NCI-H2171 (cell line): ENCODE data around the gene ICA1.

Source experiments
- DNase-seq: peaks from one replicate; lab custom pipeline; 2025; lab: John Stamatoyannopoulos, UW

Gene ICA1

DNA sequence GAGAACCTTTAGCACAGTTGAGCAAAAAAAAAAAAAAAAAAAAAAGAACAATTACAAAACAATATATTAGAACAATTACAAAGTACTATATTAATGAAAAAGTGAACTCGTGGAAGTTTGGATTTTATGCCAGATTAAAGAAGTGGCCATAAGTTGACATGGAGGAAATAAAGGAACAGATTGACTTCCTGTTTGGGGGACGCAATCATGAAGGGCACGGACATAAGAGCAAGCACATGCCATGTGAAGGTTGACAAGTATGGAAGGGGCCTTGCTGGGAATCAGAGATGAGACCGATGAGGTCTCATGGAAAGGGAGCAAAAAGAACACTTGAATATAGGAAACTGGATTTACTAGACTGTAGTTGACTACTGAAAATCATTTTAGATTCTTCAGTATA is 61.7 kb downstream of the ICA1 start:
- no peak for DNase-seq

DNA sequence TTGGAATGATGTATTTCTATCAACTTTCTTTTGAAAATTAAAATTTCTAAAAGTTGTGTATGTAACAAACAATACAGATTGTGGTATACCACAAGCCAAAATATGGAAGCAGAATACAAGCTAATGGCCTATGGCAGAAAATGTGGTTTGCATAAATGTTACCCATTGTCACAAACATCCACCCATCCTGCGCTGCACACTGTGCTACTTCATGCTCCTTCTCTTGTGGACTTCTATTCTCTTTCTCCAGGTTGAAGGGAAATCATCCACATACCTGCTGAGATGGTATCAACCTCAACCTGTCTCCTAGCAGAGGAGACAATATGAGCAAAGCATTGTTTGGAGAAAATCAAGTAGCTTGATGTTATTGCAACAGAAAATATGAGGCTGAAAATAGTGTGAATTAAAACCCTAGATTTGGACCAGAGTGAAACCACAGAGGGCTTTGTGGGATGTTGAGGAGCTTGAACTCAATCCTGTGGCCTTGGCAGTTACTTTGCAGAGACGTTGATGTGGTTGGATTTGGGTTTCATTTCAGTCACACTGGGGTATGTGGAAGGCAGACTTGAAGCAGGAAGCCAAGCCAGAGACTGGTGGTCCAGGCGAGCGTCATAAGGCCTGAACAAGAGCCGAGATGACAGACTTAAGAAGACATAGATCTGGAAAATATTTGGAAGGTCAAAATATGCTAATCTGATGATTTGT is 63.8 kb downstream of the ICA1 start:
- no peak for DNase-seq

DNA sequence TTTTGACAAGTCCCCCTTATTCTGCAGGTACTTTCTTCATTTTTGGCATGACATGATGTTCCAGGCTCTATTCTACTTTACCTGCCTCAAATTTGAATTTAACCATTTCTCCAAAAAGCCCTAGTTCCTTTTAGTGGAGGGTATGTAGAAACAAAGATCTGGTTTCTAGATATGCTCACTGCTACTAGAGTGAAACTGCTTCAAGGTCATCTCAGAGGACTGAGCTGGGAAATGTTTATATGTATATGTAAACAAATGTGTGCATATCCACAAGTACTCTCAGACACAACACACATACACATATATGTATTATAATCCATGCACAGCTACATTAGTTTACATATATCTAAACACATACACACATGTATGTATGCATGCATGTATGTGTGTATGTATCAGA is 69.1 kb downstream of the ICA1 start:
- no peak for DNase-seq

DNA sequence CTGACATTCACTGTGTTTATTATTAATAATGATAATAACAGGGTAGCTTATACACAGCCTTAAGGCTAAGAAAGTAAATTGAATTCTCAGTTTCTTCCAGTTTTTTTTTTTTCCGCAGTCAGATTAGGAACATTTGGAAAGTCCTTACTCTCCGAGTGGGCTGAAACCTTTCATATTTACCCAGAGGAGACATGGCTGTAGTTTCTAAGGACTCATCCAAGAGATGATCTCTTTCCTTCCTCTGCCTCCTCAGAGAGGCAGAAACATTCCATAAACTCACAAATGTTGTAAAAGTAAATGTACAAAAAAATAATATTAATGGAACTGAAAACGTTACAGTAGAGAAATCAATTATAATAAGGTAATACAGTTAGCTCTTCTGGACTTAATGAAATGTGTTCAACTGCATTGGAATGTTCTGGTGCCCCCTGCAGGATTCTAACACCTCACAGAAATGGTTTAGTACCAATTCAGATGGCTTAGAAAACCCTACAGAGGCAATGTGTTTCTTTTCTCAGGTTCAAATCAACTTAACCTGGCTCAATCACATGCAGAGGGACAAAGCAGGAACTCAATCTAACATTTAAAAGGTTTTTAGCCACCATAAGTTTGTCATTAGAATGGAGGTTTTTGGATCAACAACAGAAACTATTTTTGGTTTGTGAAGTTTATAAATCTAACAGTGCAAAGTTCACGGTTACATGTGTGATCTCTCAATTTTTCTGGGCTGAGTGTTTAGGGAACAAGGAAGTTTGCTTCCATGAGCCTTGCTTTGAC is 71.7 kb downstream of the ICA1 start:
- no peak for DNase-seq

DNA sequence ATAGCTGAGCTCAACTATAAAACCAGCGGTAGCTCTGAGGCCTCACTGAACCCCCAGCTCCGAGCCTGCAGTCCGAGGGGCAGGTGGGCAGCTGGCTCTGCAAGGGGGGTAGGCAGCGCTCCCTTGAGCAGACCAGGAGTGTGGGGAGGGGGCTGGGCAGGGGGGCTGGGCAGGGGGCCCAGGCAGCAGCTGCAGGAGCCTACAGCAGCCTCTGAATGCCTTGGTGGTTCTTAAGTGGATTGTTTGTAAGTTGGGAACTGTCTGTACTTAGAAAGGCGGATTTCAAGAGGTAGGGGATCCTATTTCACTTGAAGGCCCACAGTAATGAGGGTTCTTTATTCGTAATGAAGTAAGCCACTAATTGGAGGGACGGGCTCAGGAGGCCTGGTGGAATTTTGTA is 72.3 kb downstream of the ICA1 start:
- DNase-seq: no peak

DNA sequence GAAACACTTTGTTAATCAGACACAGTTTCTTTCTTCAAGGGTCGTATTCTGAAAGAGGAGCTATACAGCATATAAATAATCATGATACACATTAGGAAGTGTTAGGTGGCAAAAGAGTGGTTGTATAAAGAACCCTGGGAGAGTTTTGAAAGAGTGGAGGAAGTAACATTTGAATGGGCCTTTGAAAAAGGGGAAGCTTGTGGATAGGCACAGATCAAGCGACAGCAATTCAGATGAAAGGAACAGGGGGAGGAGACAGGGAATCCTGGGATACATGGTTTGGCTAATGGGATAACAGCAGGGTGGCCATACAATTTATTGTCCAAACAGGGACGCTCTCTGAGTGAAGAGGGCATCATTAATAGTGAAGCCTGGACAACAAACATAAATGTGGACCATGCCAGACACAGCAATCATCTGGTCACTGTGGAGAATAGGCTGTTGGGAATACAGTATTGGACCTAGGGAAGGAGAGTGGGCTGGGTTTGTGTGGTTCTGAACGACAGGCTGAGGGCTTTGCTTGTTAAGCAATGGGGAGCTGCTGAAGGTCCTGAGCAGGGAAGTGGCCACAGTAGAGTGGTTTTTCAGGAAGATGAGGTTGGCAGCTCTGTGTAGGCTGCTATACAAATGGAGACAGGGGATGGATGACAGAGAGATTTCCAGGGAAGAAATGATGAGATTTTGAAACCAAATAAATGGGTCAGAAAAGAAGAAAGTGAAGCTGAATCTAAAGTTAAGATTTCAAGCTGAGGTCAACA is 75.9 kb downstream of the ICA1 start:
- no peak for DNase-seq

DNA sequence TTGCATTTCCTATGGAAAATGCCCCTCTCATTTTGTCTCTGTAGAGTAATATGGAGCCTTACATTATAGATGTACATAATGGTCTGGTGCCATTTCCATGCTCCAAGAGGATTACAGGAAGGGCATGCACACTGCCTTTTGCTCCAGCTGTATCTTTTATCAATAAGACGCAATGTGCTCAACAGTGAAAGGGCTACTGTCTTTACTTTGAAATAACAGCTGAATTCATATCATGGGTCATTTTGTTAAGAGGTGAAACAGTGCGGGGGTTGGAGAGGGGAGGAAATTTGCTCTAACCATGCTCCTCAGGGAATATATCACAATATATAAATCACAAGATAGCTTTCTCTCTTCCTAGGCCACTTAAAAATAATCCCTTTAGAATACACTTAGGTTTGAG is 77.7 kb downstream of the ICA1 start:
- DNase-seq: no peak

DNA sequence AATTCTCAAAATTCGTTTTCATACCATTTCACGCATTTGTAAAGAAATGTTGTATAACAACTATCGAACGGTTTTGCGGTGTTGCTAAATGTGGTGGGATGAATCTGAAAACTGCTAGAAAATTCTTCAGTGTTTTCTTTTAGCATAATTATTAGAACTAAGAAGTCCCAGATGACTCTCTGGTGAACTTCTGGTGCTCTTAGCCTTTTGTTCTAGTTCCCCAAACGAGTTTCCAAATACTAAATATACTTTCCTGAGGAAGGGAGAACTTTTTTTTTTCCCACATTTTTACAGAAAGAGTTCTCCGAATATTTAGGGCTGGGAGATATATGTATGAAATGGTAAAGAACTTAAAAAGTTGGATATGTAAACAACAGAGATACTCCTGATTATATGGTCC is 82.5 kb downstream of the ICA1 start:
- DNase-seq: no peak

DNA sequence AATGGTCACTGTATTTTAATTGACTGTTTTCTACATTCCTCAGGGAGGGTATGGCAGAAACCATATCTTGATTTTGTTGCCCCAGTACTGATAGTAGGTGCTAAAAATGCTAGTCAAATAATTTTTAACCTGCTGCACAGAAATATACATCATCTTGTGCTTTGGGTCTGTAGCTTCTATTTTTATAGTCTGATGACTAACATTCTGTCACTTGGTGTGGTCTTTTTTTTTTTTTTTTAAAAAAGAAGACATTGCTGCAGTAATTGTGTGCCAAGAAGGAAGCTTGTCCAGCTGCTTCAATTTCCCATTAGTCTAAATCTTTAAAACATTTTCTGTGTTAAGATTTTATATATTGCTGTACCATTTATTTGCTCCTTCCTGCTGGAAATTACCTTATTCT is 83.6 kb downstream of the ICA1 start:
- DNase-seq: no peak

DNA sequence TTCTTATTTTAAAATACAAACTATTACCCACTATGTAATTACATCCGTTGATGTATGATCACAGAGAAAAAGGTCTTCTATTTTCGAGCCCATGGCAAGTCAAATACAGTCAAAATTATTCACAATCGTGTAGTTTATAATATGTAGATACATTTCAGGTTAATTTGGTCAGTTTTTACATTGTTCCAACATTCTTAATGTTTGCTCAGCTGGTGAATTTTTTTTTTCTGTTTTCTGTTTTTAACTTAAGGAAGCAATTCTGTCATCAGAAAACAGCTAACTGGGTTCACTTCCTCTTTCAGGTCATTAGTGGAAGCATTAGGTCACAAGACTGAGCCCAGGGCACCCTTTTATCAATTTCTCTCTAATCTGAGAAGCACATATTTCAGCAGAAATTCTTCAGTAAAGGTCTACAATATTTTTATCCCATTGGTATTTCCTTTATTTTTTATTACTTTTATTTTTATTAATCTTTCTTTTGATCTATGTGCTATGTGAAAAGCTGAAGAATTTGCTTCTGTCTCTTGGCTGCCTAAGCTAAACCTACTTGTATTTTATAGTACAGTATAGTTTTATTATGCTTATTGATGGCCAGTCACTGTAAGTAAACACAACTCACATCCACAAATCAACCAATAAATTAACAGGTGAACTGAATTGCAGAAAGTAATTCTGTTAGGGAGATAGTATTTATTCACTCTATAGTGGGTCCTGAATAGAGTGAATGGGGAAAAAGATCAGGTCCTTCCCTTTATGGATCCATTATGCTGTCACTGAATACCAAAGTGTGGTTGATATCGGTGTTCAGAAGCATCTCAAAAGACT is 84.6 kb downstream of the ICA1 start:
- no peak for DNase-seq

DNA sequence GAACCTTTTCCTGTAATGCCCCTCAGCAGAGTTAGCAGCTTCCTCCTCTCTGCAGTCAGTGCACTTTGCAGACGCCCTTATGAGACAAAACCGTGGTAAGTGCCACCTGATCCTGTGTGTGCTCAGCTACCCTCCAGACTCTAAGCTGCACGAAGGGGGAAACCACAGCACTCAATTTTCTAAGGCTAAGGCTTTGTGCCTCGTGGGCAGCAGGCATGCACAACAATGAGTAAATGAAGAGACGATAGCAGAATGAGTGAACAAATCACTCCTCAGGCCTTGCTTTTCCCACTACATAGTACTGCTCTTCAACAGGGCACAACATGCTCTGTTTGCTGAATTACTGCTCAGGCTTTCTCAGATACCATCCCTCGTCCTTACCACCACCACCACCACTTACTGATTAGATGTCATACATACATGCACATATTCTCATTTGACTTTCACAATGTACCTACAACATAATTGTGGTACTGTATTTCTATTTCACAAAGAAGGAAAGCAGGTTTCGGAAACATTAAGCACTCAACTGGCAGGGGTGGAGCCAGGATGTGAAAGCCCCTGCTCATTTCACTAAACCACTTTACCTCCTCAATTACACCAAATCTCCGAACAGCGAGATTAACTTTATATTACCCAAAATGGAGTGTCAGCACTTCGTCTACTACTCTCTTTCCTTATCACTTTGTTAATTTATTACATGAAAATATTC is 85.4 kb downstream of the ICA1 start:
- DNase-seq: no peak

DNA sequence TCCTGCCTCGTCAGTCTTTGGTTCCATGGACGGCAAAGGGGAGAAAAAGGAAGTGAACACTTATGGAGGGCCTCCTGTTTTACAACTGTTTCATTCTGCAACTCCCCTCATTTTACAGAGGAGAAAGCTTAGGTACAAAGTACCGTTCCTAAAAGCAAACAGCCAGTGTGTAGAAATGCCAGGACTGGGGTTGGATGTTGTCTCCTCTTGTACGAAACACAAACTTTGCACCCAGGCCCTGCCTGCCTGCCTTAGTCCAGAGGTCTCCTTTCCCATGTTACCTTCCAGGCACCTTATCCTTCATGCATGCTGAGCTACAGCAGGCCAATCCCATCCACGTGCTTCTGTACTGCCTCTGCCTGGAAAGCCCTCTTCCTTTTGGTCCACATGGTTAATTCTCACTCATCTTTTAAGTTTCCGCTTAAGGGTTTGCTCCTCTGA is 86.0 kb downstream of the ICA1 start:
- DNase-seq: no peak

DNA sequence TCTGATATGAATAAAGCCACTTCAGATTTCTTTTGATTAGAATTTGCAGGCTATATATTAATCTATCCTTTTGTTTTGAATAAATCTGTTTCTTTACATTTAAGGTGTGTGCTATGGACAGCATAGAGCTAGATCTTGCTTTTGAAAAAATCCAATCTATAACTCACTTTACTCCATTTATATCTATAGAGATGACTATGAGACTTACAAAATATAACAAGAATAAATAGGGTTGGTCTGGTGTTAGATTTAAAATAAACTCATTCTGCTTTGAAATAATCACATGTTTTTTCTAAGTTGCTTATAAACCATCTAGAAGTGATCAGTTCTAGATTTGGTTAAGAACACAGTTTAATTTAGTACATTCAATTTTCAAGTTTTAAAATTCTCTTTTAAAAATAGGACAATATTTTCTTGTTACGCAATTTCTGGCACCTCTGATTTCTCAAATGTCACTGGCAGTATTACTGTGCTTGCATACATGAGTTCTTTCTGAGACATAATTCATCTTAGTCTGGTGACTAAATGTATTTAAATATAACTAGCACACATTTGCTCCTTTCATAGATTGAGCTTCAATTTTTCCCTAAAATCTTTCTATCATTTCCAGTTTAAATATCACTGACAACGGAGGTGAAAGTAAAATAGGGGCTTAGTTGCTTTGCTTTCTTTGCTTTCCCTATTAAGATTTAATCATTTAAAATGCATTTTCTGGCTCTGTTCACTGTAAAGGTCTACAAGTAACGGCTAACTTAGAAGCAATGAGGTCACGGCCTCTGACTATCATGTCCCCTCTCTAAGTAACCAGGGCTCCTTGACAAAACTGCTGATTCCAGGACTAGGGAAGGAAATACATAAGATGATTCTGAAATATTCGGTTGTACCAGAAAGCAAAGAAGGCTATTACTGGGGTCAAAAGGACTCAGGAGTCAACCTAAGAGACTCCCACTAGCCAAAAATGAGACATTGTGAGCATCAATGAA is 89.3 kb downstream of the ICA1 start:
- DNase-seq: no peak

DNA sequence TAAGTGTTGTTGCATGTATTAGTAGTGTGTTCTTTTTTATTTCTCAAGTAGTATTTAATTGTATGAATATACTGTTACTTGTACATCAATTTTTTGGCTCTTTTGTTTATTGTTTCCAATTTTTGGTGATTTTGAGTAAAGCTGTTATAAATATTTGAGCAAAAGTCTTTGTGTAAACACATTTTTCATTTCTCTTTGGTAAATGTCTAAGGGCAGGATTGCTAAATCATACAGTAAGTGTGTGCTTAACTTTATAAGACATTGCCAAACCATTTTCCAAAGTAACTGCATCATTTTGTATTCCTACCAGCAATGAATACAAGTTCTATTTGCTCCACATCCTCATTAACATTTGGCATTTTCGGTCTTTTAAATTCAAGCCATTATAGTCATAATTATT is 92.8 kb downstream of the ICA1 start:
- DNase-seq: no peak

DNA sequence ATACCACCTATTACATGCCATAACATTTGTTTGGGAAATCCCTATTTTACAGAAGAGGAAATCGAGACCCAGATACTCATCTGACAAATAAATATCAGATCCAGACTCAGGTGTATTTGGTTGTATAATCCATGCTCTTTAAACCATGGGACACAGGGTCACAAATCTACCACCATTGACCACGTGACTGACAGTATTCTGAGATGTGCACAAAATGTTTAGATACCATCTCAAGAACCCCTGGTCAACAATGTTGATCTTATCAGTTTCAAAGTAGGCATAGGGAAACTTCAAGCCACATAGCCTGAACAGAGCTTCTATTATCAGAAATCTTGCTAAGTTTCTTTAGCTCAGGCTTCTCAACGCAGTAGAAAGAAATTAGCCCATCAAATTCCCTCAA is 93.6 kb downstream of the ICA1 start:
- no peak for DNase-seq

DNA sequence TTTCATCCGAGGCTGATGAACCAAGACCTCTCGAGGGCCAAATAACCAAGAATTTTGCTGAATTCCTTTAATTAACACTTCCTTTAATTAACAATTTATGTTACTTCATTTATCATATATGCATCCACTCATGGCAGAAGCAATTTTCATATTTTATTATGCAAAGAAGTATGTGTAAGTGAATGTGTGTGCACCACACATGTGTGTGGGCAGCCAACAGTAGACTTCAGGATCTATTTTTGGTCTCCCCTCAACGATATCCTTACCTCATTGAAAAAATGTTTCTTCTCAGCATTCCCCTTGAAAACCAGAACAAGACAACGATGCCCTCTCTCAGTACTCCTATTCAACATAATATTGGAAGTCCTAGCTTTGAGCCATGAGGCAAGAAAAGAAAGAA is 96.8 kb downstream of the ICA1 start:
- no peak for DNase-seq

DNA sequence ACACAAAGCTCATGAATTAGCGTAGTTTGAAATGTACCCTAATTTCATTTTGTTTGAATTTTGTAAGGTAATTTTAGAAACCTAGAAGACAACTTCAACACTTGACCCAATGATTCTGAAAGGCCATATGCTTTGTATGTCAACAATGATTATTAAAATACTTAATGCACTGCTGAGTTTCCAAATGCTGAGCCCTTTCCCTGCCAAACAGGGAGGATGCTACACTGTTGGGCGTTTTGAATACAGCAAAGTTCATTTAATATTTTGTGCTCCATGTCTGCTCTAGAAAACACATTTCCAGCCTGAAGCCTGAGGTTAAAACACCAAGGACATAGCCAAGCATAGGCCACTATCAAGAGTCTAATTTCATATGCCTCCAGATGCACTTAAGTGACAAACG is 99.8 kb downstream of the ICA1 start:
- no peak for DNase-seq

DNA sequence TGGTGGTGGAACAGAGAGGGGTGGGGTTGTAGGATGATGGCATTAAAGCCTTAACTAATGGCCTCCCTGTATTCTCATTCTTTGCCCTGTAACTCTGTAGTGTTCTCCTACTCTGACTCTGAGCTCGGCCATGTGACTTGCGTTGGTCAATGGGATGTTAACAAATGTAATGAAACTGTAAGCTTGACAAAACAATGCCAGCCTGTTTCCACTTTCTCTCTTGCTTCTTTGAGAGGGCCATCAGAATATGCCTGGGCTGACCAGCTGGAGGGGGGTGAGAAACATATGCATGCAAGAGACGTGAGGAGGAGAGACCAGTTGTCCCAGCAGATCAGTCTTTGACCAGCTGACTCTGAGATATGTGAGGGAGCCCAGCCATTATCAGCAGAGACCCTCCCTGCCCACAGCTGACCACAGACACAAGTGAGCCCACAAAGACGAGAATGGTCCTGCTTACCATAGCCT is 100.6 kb downstream of the ICA1 start:
- no peak for DNase-seq

DNA sequence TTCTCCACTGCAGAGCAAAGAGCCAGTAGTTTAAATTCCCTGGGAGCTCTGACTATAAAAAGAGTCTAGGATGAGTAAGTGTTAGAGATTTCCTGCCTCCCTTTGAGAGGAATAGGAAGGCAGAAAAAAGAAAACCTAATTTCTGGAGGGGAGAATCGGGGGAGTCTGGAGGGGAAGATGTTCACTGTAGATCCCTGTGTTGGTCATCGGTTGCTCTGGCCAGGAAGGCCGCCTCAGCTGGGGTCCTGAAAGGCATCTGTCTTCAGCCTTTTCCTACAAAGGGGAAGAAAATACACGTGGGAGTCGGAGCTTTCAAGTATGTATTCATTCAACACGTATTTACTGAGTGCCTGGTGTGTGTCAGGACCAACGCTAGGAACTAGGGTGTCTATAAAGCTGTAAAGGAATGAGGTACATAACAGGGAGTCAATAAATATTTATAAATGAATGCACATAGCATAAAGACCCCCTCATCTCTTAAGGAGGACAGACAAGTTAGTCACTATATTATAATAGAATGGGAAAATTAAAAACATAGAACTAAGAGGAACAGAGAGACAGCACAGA is 101.1 kb downstream of the ICA1 start:
- DNase-seq: no peak

DNA sequence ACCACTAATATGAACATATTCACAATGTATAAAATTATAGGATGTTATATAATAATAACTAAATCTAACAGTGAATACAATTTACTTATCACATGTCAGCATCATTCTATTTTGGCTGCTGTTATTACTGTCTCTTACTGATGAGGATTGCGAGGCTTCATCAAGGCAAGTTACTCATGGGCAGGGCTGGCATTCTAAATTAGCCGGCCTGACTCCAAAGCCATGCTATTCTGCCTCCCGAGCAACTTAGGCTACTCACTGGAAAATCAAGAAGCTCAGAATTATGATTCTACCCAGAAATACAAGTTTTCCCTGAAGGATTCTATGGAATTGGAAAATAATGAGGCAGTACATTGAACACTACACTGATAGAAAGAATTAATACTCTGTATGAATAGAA is 101.7 kb downstream of the ICA1 start:
- no peak for DNase-seq
